CD8-positive, alpha-beta memory T cell (primary cell): Measurements from ENCODE around the gene MORN5. TPM values are rescaled to one million over a fixed set of nuclear protein-coding genes. Genes with fewer than 3 reads are reported as not detected.
A peak's percentile ranks its signal among the peaks of the same experiment; 100 is the strongest.

Source experiments
- CTCF ChIA-PET: fragments of 350-600 bp; sonication (Branson Sonifier 250); formaldehyde crosslinking; loops from one replicate; lab custom pipeline; 2021; ENCODE audit warnings: antibody characterized with exemption; lab: Charles Lee
- POLR2A ChIA-PET: fragments of 350-600 bp; sonication (Branson Sonifier 250); formaldehyde crosslinking; loops from one replicate; lab custom pipeline; 2021; ENCODE audit warnings: antibody characterized with exemption; lab: Charles Lee
- DNase-seq, 5 donors: peaks; one replicate each; pipeline versions ENCODE4 v3.0.0 to v3.0.0-alpha.2; 2020 to 2022; ENCODE audit warnings: mixed read lengths in 1 of 5
- H3K27ac ChIP-seq: one replicate; pipeline ENCODE4 v1.7.0; 2013; ENCODE audit warnings: low read depth, mild to moderate bottlenecking, low read length, moderate library complexity
- H3K27me3 ChIP-seq: 2 replicates; pipeline ENCODE4 v1.7.0; 2013; ENCODE audit warnings: low read length, mild to moderate bottlenecking; ENCODE audit not compliant: insufficient read depth, poor library complexity, severe bottlenecking
- H3K36me3 ChIP-seq: 2 replicates; pipeline ENCODE4 v1.7.0; 2013; ENCODE audit warnings: mild to moderate bottlenecking, low read length, moderate library complexity; ENCODE audit not compliant: insufficient read depth
- H3K4me1 ChIP-seq: 2 replicates; pipeline ENCODE4 v1.7.0; 2013; ENCODE audit warnings: mild to moderate bottlenecking, low read length, moderate library complexity; ENCODE audit not compliant: insufficient read depth
- H3K4me3 ChIP-seq: 2 replicates; pipeline ENCODE4 v1.7.0; 2013; ENCODE audit warnings: mild to moderate bottlenecking, low read length
- H3K9me3 ChIP-seq: 2 replicates; pipeline ENCODE4 v1.7.0; 2013; ENCODE audit warnings: mild to moderate bottlenecking, low read length
- H3K27ac Mint-ChIP-seq, 8 donors: one replicate each; pipeline ENCODE4 v1.8.0; 2020 to 2021; ENCODE audit warnings: mixed read lengths in 8 of 8, mild to moderate bottlenecking in 6 of 8, inconsistent platforms in 3 of 8, moderate library complexity in 3 of 8
- H3K27me3 Mint-ChIP-seq, 2 donors: one replicate each; pipeline ENCODE4 v1.8.0; 2020 to 2021; ENCODE audit warnings: mixed read lengths in 2 of 2, mild to moderate bottlenecking in 1 of 2, moderate library complexity in 1 of 2
- H3K36me3 Mint-ChIP-seq, 3 donors: one replicate each; pipeline ENCODE4 v1.8.0; 2020 to 2021; ENCODE audit warnings: mixed read lengths in 3 of 3, inconsistent platforms in 1 of 3, mild to moderate bottlenecking in 1 of 3
- H3K4me1 Mint-ChIP-seq, 3 donors: one replicate each; pipeline ENCODE4 v1.8.0; 2020 to 2021; ENCODE audit warnings: mixed read lengths in 3 of 3, inconsistent platforms in 1 of 3, mild to moderate bottlenecking in 1 of 3
- H3K4me3 Mint-ChIP-seq, 7 donors: one replicate each; pipeline ENCODE4 v1.8.0; 2020 to 2021; ENCODE audit warnings: mixed read lengths in 7 of 7, mild to moderate bottlenecking in 6 of 7, moderate library complexity in 4 of 7, inconsistent platforms in 2 of 7
- H3K9me3 Mint-ChIP-seq, 5 donors: one replicate each; pipeline ENCODE4 v1.8.0; 2020 to 2022; ENCODE audit warnings: mixed read lengths in 5 of 5, mild to moderate bottlenecking in 3 of 5, moderate library complexity in 2 of 5, inconsistent platforms in 1 of 5
- polyA plus RNA-seq: library from polyadenylated mRNA; unstranded; fragments of 300-500 nt; fragmentation: Illumina TruSeq; gene quantifications from one replicate; pipeline ENCODE4 v1.2.3, GENCODE V29; 2021
- total RNA-seq, 2 experiments: library from RNA; stranded (reverse); gene quantifications; one replicate each; pipeline ENCODE4 v1.2.3, GENCODE V29; 2021

MORN5 gene
- total and polyA plus RNA-seq, 3 experiments from 2014 or later, result not detected

DNA sequence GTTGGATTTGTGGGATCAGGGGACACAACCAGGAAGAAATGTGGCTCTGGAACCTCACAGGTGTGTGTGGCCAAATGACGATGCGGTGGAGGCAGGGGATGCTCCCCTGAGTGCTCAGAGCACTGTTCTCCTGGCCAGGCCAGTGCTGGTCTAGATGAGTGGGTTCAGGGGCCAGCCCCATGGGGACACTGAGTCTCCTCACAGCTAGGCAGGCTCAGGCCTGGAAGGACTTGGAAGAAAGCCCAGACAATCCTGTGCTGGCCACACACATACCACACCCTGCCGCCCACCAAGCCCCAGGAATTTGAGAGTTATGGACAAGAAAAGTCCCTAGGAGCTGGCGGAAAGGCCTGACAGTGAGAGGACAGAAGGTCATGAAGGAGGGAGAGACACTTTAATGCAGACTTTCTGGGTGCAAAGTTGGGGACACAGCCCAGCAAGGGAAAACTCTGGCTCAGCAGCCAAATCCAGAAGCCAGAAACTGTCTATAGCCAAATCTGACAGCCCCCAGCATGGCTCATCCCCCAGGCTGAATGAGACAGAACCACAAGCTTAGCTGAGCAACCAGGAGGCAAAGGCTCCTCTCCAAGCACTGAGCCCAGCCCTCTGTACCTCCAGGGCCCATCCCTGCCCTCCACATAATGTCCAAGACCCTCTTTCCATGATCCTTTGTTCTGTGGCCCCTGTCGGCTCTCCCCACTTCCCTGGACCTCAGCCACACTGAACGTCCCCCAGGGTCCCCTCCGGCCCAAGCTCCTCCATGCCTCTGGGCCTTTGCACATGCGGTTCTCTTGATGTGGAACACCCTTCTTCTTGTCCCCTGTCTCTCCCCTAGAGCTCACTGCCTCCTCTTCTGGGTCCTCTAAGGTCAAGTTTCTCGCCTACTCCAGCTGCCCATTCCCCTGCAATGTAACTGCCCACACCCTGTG lies 46.7 kb downstream of the MORN5 start:
- H3K9me3 ChIP-seq, result no peaks in the 10 kb centered on the region
- ChIA-PET POLR2A (no interaction called here), CTCF (no interaction called here)
- no peak for DNase-seq
- H3K4me3 ChIP-seq, result no peak overlapping the region
- H3K27me3 ChIP-seq, result peaks cover 2% of the 10 kb centered on the region
- Mint-ChIP-seq H3K9me3 (no peaks in the 10 kb centered on the region), H3K4me1 (no peaks in the 10 kb centered on the region), H3K4me3 (no peak overlapping the region), H3K27me3 (peaks cover 15 to 36% of the 10 kb centered on the region in 2 donors), H3K36me3 (no peaks in the 10 kb centered on the region), H3K27ac (no peak overlapping the region)
- no peaks in the 10 kb centered on the region for H3K4me1 ChIP-seq
- H3K27ac ChIP-seq, result no peak overlapping the region
- H3K36me3 ChIP-seq, result no peaks in the 10 kb centered on the region

DNA sequence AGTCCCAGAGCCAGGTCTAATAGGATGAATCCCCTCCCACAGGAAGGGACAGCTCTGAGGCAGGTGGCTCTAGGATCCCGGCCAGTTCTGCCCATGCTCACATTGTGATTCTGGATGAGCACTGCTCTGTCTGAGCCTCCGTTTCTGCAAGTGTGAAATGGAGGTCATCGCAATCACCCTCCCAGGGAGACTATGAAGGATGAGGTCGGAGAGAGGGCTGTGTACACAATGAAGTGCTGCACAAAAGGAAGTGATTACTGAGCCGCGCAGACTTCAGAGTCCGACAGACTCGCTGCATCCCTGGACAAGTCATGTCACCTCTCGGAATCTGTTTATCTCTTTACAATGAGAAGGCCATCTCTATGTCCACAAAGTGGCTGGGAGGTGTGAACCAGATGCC lies 47.4 kb downstream of the MORN5 start:
- no peaks in the 10 kb centered on the region for H3K9me3 Mint-ChIP-seq
- Histone ChIP-seq H3K4me3 (no peak overlapping the region), H3K27me3 (peaks cover 8% of the 10 kb centered on the region), H3K27ac (no peak overlapping the region), H3K4me1 (no peaks in the 10 kb centered on the region), H3K36me3 (no peaks in the 10 kb centered on the region), H3K9me3 (no peaks in the 10 kb centered on the region)
- CTCF ChIA-PET, result no interaction called here
- H3K27me3 Mint-ChIP-seq, result peaks cover 22 to 42% of the 10 kb centered on the region in 2 donors
- no peak overlapping the region for H3K4me3 Mint-ChIP-seq
- H3K4me1 Mint-ChIP-seq, result no peaks in the 10 kb centered on the region
- no peaks in the 10 kb centered on the region for H3K36me3 Mint-ChIP-seq
- DNase-seq, result no peak
- POLR2A ChIA-PET, result no interaction called here
- H3K27ac Mint-ChIP-seq, result no peak overlapping the region

GRCh38 chr9:122209451-122209850 lies 49.7 kb downstream of the MORN5 start:
- Mint-ChIP-seq H3K9me3 (no peaks in the 10 kb centered on the region), H3K4me3 (no peak overlapping the region), H3K36me3 (no peaks in the 10 kb centered on the region), H3K27ac (peak overlapping the region in 1 of 8 donors; percentile 52), H3K27me3 (peaks cover 36 to 59% of the 10 kb centered on the region in 2 donors), H3K4me1 (peaks cover 5 to 13% (median 7%) of the 10 kb centered on the region in 3 donors)
- ChIA-PET CTCF (no interaction called here), POLR2A (no interaction called here)
- peaks cover 25% of the 10 kb centered on the region for H3K27me3 ChIP-seq
- no peak overlapping the region for H3K4me3 ChIP-seq
- no peaks in the 10 kb centered on the region for H3K9me3 ChIP-seq
- DNase-seq, result peak in 1 of 5 donors; percentile 32
- no peak overlapping the region for H3K27ac ChIP-seq
- H3K36me3 ChIP-seq, result no peaks in the 10 kb centered on the region
- H3K4me1 ChIP-seq, result peaks cover 7% of the 10 kb centered on the region

GRCh38 chr9:122212473-122213004 lies 52.8 kb downstream of the MORN5 start:
- Histone ChIP-seq H3K4me3 (no peak overlapping the region), H3K27me3 (peaks cover 30% of the 10 kb centered on the region), H3K4me1 (peaks cover 7% of the 10 kb centered on the region), H3K9me3 (no peaks in the 10 kb centered on the region), H3K36me3 (no peaks in the 10 kb centered on the region), H3K27ac (no peak overlapping the region)
- CTCF ChIA-PET, result no interaction called here
- H3K27me3 Mint-ChIP-seq, result peaks cover 46 to 80% of the 10 kb centered on the region in 2 donors
- H3K4me3 Mint-ChIP-seq, result peak overlapping the region; percentile 49 to 77 (median 63)
- no peak for DNase-seq
- POLR2A ChIA-PET, result no interaction called here
- no peaks in the 10 kb centered on the region for H3K9me3 Mint-ChIP-seq
- peak overlapping the region in 1 of 8 donors; percentile 29 for H3K27ac Mint-ChIP-seq
- no peaks in the 10 kb centered on the region for H3K36me3 Mint-ChIP-seq
- H3K4me1 Mint-ChIP-seq, result peaks cover 7 to 14% (median 10%) of the 10 kb centered on the region in 3 donors

DNA sequence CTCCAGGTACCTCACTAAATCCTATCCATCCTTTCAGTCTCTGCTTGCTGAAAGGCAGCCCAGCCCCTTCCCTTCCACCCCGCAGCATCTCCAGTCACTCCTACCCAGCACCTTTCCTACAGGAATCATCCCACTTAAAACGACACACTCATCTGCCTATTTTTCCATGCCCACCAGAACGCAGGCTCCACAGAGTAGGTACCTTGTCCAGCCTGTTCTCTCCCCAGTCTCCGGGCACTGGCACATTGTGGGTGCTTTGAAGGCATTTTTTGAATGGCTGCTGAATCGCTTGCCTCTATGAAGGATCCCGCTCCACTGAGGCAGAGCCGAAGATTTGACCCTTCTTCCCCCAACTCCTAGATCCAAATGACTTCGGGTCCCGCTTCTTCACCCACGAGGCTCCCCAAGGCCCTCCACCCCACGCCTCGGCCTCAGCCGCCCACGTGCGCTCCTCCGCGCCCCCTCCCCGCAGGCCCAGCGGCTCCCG lies 53.4 kb downstream of the MORN5 start:
- Mint-ChIP-seq H3K27me3 (peaks cover 51 to 80% of the 10 kb centered on the region in 2 donors), H3K27ac (peak overlapping the region in 1 of 8 donors; percentile 29), H3K36me3 (no peaks in the 10 kb centered on the region), H3K9me3 (no peaks in the 10 kb centered on the region), H3K4me3 (peak overlapping the region; percentile 49 to 77 (median 63)), H3K4me1 (peaks cover 11 to 18% (median 12%) of the 10 kb centered on the region in 3 donors)
- DNase-seq, result no peak
- ChIA-PET CTCF (no interaction called here), POLR2A (no interaction called here)
- Histone ChIP-seq H3K27ac (peak overlapping the region; percentile 35), H3K4me3 (peak overlapping the region; percentile 15), H3K9me3 (no peaks in the 10 kb centered on the region), H3K4me1 (peaks cover 7% of the 10 kb centered on the region), H3K36me3 (no peaks in the 10 kb centered on the region), H3K27me3 (peaks cover 30% of the 10 kb centered on the region)

GRCh38 chr9:122213589-122214413 lies 54.1 kb downstream of the MORN5 start:
- H3K27ac Mint-ChIP-seq, result no peak overlapping the region
- no peaks in the 10 kb centered on the region for H3K9me3 Mint-ChIP-seq
- peaks cover 30% of the 10 kb centered on the region for H3K27me3 ChIP-seq
- peak overlapping the region; percentile 15 for H3K4me3 ChIP-seq
- peak overlapping the region; percentile 49 to 89 (median 75) for H3K4me3 Mint-ChIP-seq
- H3K27ac ChIP-seq, result no peak overlapping the region
- peaks cover 13% of the 10 kb centered on the region for H3K4me1 ChIP-seq
- H3K36me3 ChIP-seq, result no peaks in the 10 kb centered on the region
- H3K4me1 Mint-ChIP-seq, result peaks cover 17 to 24% (median 18%) of the 10 kb centered on the region in 3 donors
- H3K9me3 ChIP-seq, result no peaks in the 10 kb centered on the region
- DNase-seq, result peak in 3 of 5 donors; percentile 16 to 28 (median 26)
- ChIA-PET POLR2A (interaction anchor here (0.6 kb wide), 1 partner anchor 20 kb away, joined by 3 read pairs; no protein-coding TSS in a partner anchor), CTCF (no interaction called here)
- peaks cover 57 to 82% of the 10 kb centered on the region in 2 donors for H3K27me3 Mint-ChIP-seq
- no peaks in the 10 kb centered on the region for H3K36me3 Mint-ChIP-seq

- peaks cover 22 to 31% (median 24%) of the 10 kb centered on the region in 3 donors for H3K4me1 Mint-ChIP-seq
- Histone ChIP-seq H3K4me3 (no peak overlapping the region), H3K9me3 (no peaks in the 10 kb centered on the region), H3K27me3 (peaks cover 30% of the 10 kb centered on the region), H3K4me1 (peaks cover 13% of the 10 kb centered on the region), H3K27ac (no peak overlapping the region), H3K36me3 (no peaks in the 10 kb centered on the region)
- ChIA-PET CTCF (no interaction called here), POLR2A (interaction anchor here (0.6 kb wide), 1 partner anchor 19 kb away, joined by 3 read pairs; no protein-coding TSS in a partner anchor)
- DNase-seq, result no peak
- H3K27ac Mint-ChIP-seq, result peak overlapping the region in 1 of 8 donors; percentile 70
- no peaks in the 10 kb centered on the region for H3K9me3 Mint-ChIP-seq
- H3K4me3 Mint-ChIP-seq, result peak overlapping the region; percentile 6 to 89 (median 71)
- no peaks in the 10 kb centered on the region for H3K36me3 Mint-ChIP-seq
- H3K27me3 Mint-ChIP-seq, result peaks cover 60 to 81% of the 10 kb centered on the region in 2 donors
Measured at GRCh38 chr9:122214507-122214906, 54.8 kb downstream of the MORN5 start.
